Measurements from ENCODE around the gene ZNF618. TPM values are rescaled to one million over a fixed set of nuclear protein-coding genes. Genes with fewer than 3 reads are reported as not detected.
A peak's percentile ranks its signal among the peaks of the same experiment; 100 is the strongest.

Gene ZNF618
- total RNA-seq, 1 donor from 2014 or later = 7.4 TPM

- intact Hi-C loops (cut with DNase I) = no loop called here
- Histone ChIP-seq H3K4me3 (no peak overlapping the region), H3K36me3 (no peaks in the 10 kb centered on the region), H3K4me1 (peaks cover 20% of the 10 kb centered on the region), H3K27ac (no peak overlapping the region), H3K9me3 (no peaks in the 10 kb centered on the region), H3K27me3 (no peaks in the 10 kb centered on the region)
- peak in 1 of 2 donors; percentile 83 for DNase-seq (ENCODE audit: extremely low spot score in 2 of 2)
- TF ChIP-seq POLR2A (IDR thresholded peaks at IDR 0.05) (no peak), POLR2AphosphoS5 (IDR thresholded peaks at IDR 0.05; ENCODE audit: insufficient read depth in 1 of 2, low read depth in 1 of 2) (peak in 1 of 2 donors; percentile 41)
These were observed 30.5 kb downstream of the ZNF618 start for GRCh38 chr9:113906411-113907110.

GRCh38 chr9:113907282-113907681, 31.2 kb downstream of the ZNF618 start:
- Histone ChIP-seq H3K27me3 (no peaks in the 10 kb centered on the region), H3K36me3 (no peaks in the 10 kb centered on the region), H3K27ac (no peak overlapping the region), H3K4me3 (no peak overlapping the region), H3K9me3 (no peaks in the 10 kb centered on the region), H3K4me1 (peaks cover 16% of the 10 kb centered on the region)
- intact Hi-C loops (cut with DNase I) = no loop called here
- DNase-seq (ENCODE audit: extremely low spot score in 2 of 2) = peak in 1 of 2 donors; percentile 47
- TF ChIP-seq CTCF (IDR thresholded peaks at IDR 0.05) = no peak
- TF ChIP-seq POLR2AphosphoS5 (IDR thresholded peaks at IDR 0.05; ENCODE audit: insufficient read depth in 1 of 2, low read depth in 1 of 2) = no peak
- TF ChIP-seq POLR2A (IDR thresholded peaks at IDR 0.05) = no peak

GRCh38 chr9:113909421-113909820, 33.3 kb downstream of the ZNF618 start:
- Histone ChIP-seq H3K4me3 (no peak overlapping the region), H3K27me3 (no peaks in the 10 kb centered on the region), H3K4me1 (peaks cover 38% of the 10 kb centered on the region), H3K9me3 (no peaks in the 10 kb centered on the region), H3K36me3 (no peaks in the 10 kb centered on the region), H3K27ac (no peak overlapping the region)
- peak in 1 of 2 donors; percentile 56 for DNase-seq (ENCODE audit: extremely low spot score in 2 of 2)
- intact Hi-C loops (cut with DNase I) = no loop called here
- TF ChIP-seq POLR2A (IDR thresholded peaks at IDR 0.05) (no peak), POLR2AphosphoS5 (IDR thresholded peaks at IDR 0.05; ENCODE audit: insufficient read depth in 1 of 2, low read depth in 1 of 2) (no peak), CTCF (IDR thresholded peaks at IDR 0.05) (no peak)

DNA sequence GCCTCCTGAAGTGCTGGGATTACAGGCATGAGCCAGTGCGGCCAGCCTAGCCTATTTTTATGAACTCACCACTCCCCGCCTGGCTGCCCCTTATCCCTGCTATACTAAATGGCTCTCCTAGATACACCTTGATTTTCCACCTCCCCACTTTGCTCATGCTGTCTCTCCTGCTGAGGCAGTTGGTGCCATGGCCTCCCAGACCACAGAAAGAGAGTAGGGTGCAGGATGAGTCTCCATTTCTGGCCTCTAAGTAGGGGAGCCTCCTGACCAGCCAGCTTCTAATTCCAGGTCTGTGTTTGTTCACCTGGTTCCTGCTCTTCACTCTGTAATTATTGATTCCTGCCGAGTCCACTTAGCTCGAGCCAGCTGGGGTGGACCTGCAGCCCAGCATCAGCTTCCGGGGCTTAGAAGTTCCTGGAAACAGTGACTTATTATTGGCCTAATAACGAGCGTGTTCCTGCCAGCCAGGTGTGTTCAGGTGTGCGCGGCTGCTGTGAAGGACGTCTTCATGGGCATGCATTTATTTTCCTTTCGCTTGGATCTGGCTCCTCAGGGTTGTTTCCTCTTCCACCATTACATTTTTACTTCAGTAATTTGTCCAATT, 34.0 kb downstream of the ZNF618 start:
- H3K27ac ChIP-seq = no peak overlapping the region
- H3K27me3 ChIP-seq = no peaks in the 10 kb centered on the region
- DNase-seq (ENCODE audit: extremely low spot score in 2 of 2) = peak in 1 of 2 donors; percentile 65
- intact Hi-C loops (cut with DNase I) = no loop called here
- H3K4me1 ChIP-seq = peaks cover 38% of the 10 kb centered on the region
- H3K4me3 ChIP-seq = no peak overlapping the region
- no peak for TF ChIP-seq POLR2AphosphoS5 (IDR thresholded peaks at IDR 0.05; ENCODE audit: insufficient read depth in 1 of 2, low read depth in 1 of 2)
- no peak for TF ChIP-seq POLR2A (IDR thresholded peaks at IDR 0.05)
- TF ChIP-seq CTCF (IDR thresholded peaks at IDR 0.05) = no peak
- H3K36me3 ChIP-seq = no peaks in the 10 kb centered on the region
- no peaks in the 10 kb centered on the region for H3K9me3 ChIP-seq

GRCh38 chr9:113911850-113912557, 35.9 kb downstream of the ZNF618 start:
- no peak overlapping the region for H3K4me3 ChIP-seq
- TF ChIP-seq CTCF (IDR thresholded peaks at IDR 0.05) (no peak), POLR2AphosphoS5 (IDR thresholded peaks at IDR 0.05; ENCODE audit: insufficient read depth in 1 of 2, low read depth in 1 of 2) (no peak), POLR2A (IDR thresholded peaks at IDR 0.05) (no peak)
- no peaks in the 10 kb centered on the region for H3K9me3 ChIP-seq
- intact Hi-C loops (cut with DNase I) = no loop called here
- peaks cover 27% of the 10 kb centered on the region for H3K4me1 ChIP-seq
- no peaks in the 10 kb centered on the region for H3K36me3 ChIP-seq
- DNase-seq (ENCODE audit: extremely low spot score in 2 of 2) = peak in 1 of 2 donors; percentile 34
- no peak overlapping the region for H3K27ac ChIP-seq
- no peaks in the 10 kb centered on the region for H3K27me3 ChIP-seq

Data from vagina (tissue), 2 donors.